HG03280 (cell line): Measurements from ENCODE around the gene PROCA1.
"Not testable (repeated sequence)": the region's sequence is repeated elsewhere in the genome, so short reads cannot be mapped to it uniquely, and the experiment has no call there.

ENCODE experiments used
- ATAC-seq: cut with Tn5 transposase; IDR thresholded peaks from one replicate; pipeline ENCODE4 v1.9.1; 2021; ENCODE audit warnings: mild to moderate bottlenecking, moderate library complexity; ENCODE audit not compliant: unreplicated experiment

PROCA1 gene

DNA sequence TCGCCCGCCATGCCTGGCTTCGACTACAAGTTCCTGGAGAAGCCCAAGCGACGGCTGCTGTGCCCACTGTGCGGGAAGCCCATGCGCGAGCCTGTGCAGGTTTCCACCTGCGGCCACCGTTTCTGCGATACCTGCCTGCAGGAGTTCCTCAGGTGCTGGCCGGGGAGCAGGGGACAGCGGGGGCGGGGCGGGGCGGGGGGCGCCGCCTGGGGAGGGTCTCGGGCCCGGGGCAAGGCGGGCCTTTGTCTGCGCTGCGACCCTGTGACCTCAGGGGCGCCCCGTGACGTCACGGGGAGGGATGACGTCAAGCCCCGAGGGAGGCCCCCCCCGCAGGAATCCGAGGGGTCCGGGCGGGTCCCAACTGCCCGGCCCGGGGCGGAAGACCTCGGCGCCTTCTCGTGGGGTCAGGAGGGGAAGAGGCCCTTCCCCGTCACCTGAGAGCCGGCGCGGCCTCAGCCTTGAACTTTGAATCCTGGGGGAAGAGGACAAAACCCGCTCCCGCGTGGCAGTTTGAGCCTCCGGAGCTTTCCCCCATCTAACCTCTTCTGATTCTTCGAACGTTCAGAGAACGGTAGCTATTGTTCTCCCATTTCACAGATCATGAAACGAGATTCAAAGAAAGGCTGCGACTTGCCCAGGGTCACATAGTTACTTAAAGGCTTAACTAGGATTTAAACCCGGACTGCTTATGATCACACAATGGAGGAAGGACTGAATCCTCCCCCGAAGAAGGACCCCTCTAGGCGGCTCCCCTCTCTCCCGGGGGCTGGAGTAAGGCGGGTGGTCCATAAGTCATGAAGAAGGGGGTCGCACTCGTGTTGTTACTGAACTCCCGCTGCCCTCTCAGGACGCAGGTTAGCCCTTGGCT, 32.6 kb upstream of the PROCA1 start:
- ATAC-seq = peak; percentile 26

- ATAC-seq = peak; percentile 75
Measured at GRCh38 chr17:28743243-28744103, 31.8 kb upstream of the PROCA1 start, which contains the start of gene TRAF4. TRAF4 (plus strand) TSS chr17:28744011; CDS start chr17:28744113, 102 bp downstream.

- ATAC-seq = no peak
Measured at GRCh38 chr17:28741358-28742349, 30.0 kb upstream of the PROCA1 start.

DNA sequence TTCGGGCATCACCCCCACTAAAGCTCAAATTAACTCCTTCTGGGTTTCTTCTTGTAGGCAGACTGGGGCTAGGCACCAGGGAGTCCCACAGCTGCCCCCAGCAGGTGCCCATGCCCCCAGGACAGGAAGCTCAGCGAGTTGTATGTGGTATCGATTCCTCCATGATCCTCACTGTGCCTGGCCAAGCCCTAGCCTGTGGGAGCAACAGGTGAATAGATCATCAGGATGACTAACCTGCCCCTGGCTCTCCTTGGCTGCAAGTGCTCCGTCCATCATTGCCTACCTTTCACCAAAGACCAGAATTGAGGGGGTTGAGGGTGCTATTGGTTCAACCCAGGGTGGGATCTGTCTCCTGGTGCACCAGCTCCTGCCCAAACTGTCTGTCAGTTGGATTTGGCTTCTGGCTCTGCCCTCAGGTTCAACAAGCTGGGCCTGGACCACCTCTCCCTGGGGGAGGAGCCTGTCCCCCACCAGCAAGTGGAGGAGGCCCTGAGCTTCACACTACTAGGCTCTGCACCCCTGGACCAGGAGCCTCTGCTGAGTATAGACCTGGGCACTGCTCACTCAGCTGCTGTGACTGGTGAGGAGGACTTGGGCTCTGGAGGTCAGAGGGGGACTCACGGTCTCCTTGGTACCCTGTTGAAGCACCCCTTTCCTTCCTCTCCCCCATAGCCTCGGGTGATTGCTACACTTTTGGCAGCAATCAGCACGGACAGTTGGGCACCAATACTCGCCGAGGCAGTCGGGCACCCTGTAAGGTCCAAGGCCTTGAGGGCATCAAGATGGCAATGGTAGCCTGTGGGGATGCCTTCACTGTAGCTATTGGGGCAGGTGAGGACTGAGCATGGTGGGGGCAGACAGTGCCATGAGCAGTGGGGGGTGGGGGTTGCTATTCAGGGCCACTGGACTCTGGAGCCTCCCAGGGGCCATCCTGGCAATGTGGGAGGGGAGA, 29.0 kb upstream of the PROCA1 start:
- no peak for ATAC-seq

DNA sequence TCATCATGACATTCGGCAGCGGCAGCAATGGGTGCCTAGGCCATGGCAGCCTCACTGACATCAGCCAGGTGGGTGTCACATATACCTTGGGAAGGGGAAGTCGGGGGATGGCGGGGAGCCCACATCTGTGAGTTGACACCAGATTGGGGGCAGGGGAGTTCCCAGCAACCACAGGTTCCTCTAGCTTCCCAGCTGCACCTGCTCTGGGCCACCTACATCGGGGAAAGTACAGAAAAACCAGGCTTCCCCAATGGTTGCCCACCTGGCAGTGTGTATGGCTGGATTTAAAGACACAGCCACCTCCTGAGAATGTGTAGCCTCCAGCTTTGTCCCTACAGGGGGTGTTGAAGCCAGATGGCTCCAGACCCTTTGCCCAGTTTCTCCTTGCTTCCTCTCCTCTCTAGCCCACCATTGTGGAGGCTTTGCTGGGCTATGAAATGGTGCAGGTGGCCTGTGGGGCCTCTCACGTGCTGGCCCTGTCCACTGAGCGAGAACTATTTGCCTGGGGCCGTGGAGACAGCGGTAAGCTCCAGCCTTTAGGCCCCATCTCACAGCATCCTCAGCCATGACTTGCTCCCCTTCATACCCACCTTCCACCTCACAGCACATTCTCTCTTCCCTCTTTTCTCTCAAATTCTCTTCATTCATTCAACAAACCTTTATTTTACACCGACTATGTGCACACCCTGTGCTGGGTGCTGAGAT, 27.1 kb upstream of the PROCA1 start:
- peak; percentile 32 for ATAC-seq

DNA sequence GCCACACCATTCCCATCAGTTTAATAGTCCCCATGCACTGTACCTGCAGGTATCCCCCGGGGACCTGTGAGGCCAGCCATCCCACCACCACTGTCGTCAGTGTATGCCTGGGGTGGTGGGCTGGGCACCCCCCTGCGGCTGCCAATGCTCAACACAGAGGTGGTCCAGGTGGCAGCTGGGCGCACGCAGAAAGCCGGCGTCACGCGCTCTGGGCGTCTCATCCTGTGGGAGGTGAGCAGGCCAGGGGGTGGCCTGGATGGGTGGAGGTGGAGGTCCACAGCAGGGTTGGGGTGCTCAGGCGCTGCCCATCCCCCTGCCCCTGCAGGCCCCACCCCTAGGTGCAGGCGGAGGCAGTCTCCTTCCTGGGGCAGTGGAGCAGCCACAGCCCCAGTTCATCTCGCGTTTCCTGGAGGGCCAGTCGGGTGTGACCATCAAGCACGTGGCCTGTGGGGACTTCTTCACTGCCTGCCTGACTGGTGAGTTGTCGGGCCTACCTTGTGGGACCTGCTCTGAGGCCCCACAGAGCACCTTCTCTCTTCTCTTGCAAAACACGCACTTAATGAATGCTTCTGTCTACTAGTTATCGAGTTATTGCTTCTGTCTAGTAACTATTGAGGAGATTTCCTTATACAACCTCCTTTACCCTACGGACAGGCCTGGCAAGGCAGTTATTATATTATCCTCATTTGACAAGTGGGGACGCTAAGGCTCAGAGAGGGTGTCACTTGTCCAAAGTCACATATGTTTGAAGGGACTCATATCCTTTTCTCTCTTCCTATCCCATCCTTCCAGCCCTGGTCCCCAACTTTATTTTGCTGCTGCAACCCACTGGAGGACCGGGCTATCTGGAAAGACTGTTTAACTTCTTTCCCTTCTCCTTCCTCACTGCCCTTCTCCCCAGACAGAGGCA, 26.3 kb upstream of the PROCA1 start:
- peak; percentile 62 for ATAC-seq

GRCh38 chr17:28737316-28737715, 25.6 kb upstream of the PROCA1 start:
- no peak for ATAC-seq

- not testable (repeated sequence) for ATAC-seq
Measured at GRCh38 chr17:28735913-28736769, 24.5 kb upstream of the PROCA1 start.

GRCh38 chr17:28735242-28735722, 23.6 kb upstream of the PROCA1 start:
- ATAC-seq = no peak

DNA sequence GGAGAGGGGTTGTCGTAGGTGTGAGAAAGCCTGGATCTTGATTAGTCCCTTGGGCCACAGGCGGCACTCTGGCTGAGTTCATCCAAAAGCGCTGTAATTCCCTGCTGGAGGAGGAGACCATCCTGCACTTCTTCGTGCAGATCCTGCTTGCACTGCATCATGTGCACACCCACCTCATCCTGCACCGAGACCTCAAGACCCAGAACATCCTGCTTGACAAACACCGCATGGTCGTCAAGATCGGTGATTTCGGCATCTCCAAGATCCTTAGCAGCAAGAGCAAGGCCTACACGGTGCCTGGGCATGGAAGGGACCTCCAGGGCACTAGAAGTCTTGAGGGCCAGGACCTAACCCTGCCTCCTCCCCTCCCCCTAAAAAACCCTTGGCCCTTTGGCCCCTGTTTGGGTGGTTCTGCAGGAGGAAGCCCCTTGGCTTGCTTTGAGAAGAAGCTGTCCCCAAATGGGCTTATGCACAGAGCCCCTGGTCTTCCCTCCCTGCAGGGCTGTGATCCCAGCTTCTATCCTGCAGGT, 23.1 kb upstream of the PROCA1 start:
- ATAC-seq = no peak

GRCh38 chr17:28733346-28733745, 21.7 kb upstream of the PROCA1 start:
- ATAC-seq = no peak

DNA sequence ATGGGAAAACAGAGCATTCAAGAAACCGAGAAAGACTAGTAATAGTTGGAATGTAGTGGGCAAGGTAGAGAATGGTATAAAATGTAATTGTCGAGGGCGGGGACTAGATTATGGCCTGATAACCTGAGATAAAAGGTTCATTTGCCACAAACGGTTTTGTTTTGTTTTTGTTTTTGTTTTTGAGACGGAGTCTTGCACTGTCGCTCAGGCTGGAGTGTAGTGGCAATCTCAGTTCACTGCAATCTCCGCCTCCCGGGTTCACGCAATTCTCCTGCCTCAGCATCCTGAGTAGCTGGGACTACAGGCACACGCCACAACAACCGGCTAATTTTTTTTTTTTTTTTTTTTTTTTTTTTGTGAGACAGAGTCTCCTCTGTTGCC, 18.3 kb upstream of the PROCA1 start:
- no peak for ATAC-seq

- ATAC-seq = peak; percentile 42
Measured at GRCh38 chr17:28728364-28729200, 16.9 kb upstream of the PROCA1 start, which contains the start of gene NEK8. NEK8 (plus strand) TSS chr17:28728788; CDS start chr17:28728814, 26 bp downstream.

- ATAC-seq = peak; percentile 40
Measured at GRCh38 chr17:28726627-28727491, 15.2 kb upstream of the PROCA1 start.
